Measurements from ENCODE around the gene CORO1A. TPM values are rescaled to one million over a fixed set of nuclear protein-coding genes. Genes with fewer than 3 reads are reported as not detected.

The CORO1A gene
- total RNA-seq, 1 donor from 2014 or later = 4.0 TPM

DNA sequence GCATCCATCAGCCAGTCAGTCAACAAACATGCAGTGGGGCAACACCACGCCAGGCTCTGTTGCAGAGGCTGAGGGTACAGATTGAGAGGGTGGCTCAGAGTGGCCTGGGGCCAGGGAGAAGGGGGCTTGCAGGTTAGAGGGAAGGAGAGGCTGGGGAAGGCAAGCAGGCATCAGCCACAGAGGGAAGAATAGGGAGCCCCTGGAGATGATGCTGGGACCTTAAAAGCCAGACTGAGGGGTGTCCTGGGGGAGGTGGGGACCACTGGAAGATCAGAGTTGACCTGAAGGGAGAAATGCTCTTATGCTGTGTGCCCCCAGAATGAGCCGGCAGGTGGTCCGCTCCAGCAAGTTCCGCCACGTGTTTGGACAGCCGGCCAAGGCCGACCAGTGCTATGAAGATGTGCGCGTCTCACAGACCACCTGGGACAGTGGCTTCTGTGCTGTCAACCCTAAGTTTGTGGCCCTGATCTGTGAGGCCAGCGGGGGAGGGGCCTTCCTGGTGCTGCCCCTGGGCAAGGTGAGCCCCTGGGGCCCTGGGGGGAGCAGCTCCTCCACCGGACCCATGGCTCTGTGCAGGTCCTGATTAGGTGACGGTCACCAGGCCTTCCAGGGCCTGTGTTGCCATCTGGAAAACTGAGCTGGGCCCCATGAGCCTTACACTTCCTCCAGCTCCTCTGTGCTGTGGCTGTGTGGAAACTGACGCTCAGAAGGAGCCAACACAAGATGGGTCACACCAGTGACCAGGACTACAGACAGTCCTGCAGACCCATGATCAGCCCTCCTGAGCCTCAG is 1.7 kb downstream of the CORO1A start:
- H3K9ac ChIP-seq (ENCODE audit: low read length) = no peak overlapping the region
- DNase-seq (ENCODE audit: low read depth) (no peak), FAIRE-seq (no peak)
- no peaks in the 10 kb centered on the region for H3K79me2 ChIP-seq (ENCODE audit: insufficient read depth, low read length)
- no peak overlapping the region for H3K27ac ChIP-seq (ENCODE audit: low read depth, low read length)
- Mint-ChIP-seq H3K4me3 (ENCODE audit: unreplicated experiment) (no peak overlapping the region), H3K36me3 (ENCODE audit: low read depth, unreplicated experiment) (peaks cover 4% of the 10 kb centered on the region), H3K4me1 (ENCODE audit: low read depth, unreplicated experiment) (no peaks in the 10 kb centered on the region), H3K9me3 (ENCODE audit: unreplicated experiment) (no peaks in the 10 kb centered on the region), H3K27me3 (ENCODE audit: low read depth, unreplicated experiment) (peaks cover 14% of the 10 kb centered on the region), H3K27ac (ENCODE audit: unreplicated experiment) (no peak overlapping the region)
- H4K20me1 ChIP-seq (ENCODE audit: insufficient read depth, low read length) = peaks cover 3% of the 10 kb centered on the region
- H3K4me2 ChIP-seq (ENCODE audit: low read length) = peak overlapping the region; percentile 93
- no peaks in the 10 kb centered on the region for H3K9me3 ChIP-seq (ENCODE audit: insufficient read depth, low read depth, low read length)
- TF ChIP-seq, protein P1, sequence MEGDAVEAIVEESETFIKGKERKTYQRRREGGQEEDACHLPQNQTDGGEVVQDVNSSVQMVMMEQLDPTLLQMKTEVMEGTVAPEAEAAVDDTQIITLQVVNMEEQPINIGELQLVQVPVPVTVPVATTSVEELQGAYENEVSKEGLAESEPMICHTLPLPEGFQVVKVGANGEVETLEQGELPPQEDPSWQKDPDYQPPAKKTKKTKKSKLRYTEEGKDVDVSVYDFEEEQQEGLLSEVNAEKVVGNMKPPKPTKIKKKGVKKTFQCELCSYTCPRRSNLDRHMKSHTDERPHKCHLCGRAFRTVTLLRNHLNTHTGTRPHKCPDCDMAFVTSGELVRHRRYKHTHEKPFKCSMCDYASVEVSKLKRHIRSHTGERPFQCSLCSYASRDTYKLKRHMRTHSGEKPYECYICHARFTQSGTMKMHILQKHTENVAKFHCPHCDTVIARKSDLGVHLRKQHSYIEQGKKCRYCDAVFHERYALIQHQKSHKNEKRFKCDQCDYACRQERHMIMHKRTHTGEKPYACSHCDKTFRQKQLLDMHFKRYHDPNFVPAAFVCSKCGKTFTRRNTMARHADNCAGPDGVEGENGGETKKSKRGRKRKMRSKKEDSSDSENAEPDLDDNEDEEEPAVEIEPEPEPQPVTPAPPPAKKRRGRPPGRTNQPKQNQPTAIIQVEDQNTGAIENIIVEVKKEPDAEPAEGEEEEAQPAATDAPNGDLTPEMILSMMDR (IDR thresholded peaks at IDR 0.05; ENCODE audit: insufficient read depth, low read depth, low read length) = no peak
- TF ChIP-seq EZH2 (IDR thresholded peaks at IDR 0.05; ENCODE audit: insufficient read depth, low read length) = no peak
- H2AFZ ChIP-seq (ENCODE audit: low read depth, low read length) = no peak overlapping the region
- no peaks in the 10 kb centered on the region for H3K27me3 ChIP-seq (ENCODE audit: insufficient read depth, low read length)
- no peaks in the 10 kb centered on the region for H3K36me3 ChIP-seq (ENCODE audit: insufficient read depth, low read length)
- peaks cover 10% of the 10 kb centered on the region for H3K4me1 ChIP-seq (ENCODE audit: insufficient read depth, low read length)
- no peak overlapping the region for H3K4me3 ChIP-seq (ENCODE audit: insufficient read depth, low read depth, low read length)

GRCh38 chr16:30185683-30186421 is 2.5 kb downstream of the CORO1A start:
- DNase-seq (ENCODE audit: low read depth) (no peak), FAIRE-seq (no peak)
- H3K27me3 ChIP-seq (ENCODE audit: insufficient read depth, low read length) = no peaks in the 10 kb centered on the region
- H3K9me3 ChIP-seq (ENCODE audit: insufficient read depth, low read depth, low read length) = no peaks in the 10 kb centered on the region
- no peak overlapping the region for H3K4me3 ChIP-seq (ENCODE audit: insufficient read depth, low read depth, low read length)
- no peak for TF ChIP-seq EZH2 (IDR thresholded peaks at IDR 0.05; ENCODE audit: insufficient read depth, low read length)
- TF ChIP-seq, protein P1 (IDR thresholded peaks at IDR 0.05; ENCODE audit: insufficient read depth, low read depth, low read length) = no peak
- peaks cover 3% of the 10 kb centered on the region for H4K20me1 ChIP-seq (ENCODE audit: insufficient read depth, low read length)
- no peak overlapping the region for H3K4me3 Mint-ChIP-seq (ENCODE audit: unreplicated experiment)
- H2AFZ ChIP-seq (ENCODE audit: low read depth, low read length) = no peak overlapping the region
- H3K4me2 ChIP-seq (ENCODE audit: low read length) = no peak overlapping the region
- H3K27ac ChIP-seq (ENCODE audit: low read depth, low read length) = no peak overlapping the region
- peaks cover 4% of the 10 kb centered on the region for H3K36me3 Mint-ChIP-seq (ENCODE audit: low read depth, unreplicated experiment)
- no peaks in the 10 kb centered on the region for H3K4me1 Mint-ChIP-seq (ENCODE audit: low read depth, unreplicated experiment)
- no peaks in the 10 kb centered on the region for H3K9me3 Mint-ChIP-seq (ENCODE audit: unreplicated experiment)
- H3K9ac ChIP-seq (ENCODE audit: low read length) = no peak overlapping the region
- no peaks in the 10 kb centered on the region for H3K36me3 ChIP-seq (ENCODE audit: insufficient read depth, low read length)
- H3K79me2 ChIP-seq (ENCODE audit: insufficient read depth, low read length) = no peaks in the 10 kb centered on the region
- peaks cover 10% of the 10 kb centered on the region for H3K27me3 Mint-ChIP-seq (ENCODE audit: low read depth, unreplicated experiment)
- H3K4me1 ChIP-seq (ENCODE audit: insufficient read depth, low read length) = peaks cover 10% of the 10 kb centered on the region
- no peak overlapping the region for H3K27ac Mint-ChIP-seq (ENCODE audit: unreplicated experiment)
